DND-41 (cell line): ENCODE data around the gene TTN.

Experiments used
- ATAC-seq: fragments of 200-7000 bp; cut with Tn5 transposase; 3 replicates; pipeline ENCODE4 v1.9.1; 2021; ENCODE audit warnings: low read depth; ENCODE audit not compliant: insufficient read depth
- DNase-seq: peaks from one replicate; pipeline ENCODE4 v3.0.0-alpha.2; 2020
- H2AFZ ChIP-seq: 2 replicates; pipeline ENCODE4 v1.6.0; 2012; ENCODE audit warnings: low read depth, low read length
- H3K27ac ChIP-seq: 2 replicates; pipeline ENCODE4 v1.5.1; 2012; ENCODE audit warnings: low read length, inconsistent platforms
- H3K27me3 ChIP-seq: fragments of 200-600 bp; sonication (generic); 2 replicates; pipeline ENCODE4 v1.6.0; 2012; ENCODE audit warnings: low read length, mild to moderate bottlenecking, inconsistent platforms; ENCODE audit not compliant: insufficient read depth, poor library complexity
- H3K36me3 ChIP-seq: 2 replicates; pipeline ENCODE4 v1.5.1; 2012; ENCODE audit warnings: low read length, inconsistent platforms; ENCODE audit not compliant: insufficient read depth
- H3K4me1 ChIP-seq: 2 replicates; pipeline ENCODE4 v1.5.1; 2012; ENCODE audit warnings: mild to moderate bottlenecking, low read length; ENCODE audit not compliant: insufficient read depth
- H3K4me2 ChIP-seq: 2 replicates; pipeline ENCODE4 v1.6.0; 2012; ENCODE audit warnings: mild to moderate bottlenecking, moderate library complexity, low read length, inconsistent platforms; ENCODE audit not compliant: insufficient read depth
- H3K4me3 ChIP-seq, 2 experiments: fragments of 200-600 bp in 1 of 2; shearing (Covaris generic) in 1 of 2; 2 replicates each; pipeline ENCODE4 v1.5.1; 2012 to 2016; ENCODE audit warnings: inconsistent platforms in 2 of 2, low read length in 2 of 2, mild to moderate bottlenecking in 2 of 2, low read depth in 1 of 2, moderate library complexity in 1 of 2
- H3K79me2 ChIP-seq: 2 replicates; pipeline ENCODE4 v1.6.0; 2012; ENCODE audit warnings: low read length, inconsistent platforms; ENCODE audit not compliant: insufficient read depth
- H3K9ac ChIP-seq: 2 replicates; pipeline ENCODE4 v1.6.0; 2012; ENCODE audit warnings: low read depth, mild to moderate bottlenecking, inconsistent platforms, low read length, moderate library complexity
- H3K9me3 ChIP-seq: 2 replicates; pipeline ENCODE4 v1.5.1; 2012; ENCODE audit warnings: low read length, moderate library complexity, mild to moderate bottlenecking, inconsistent platforms; ENCODE audit not compliant: insufficient read depth, severe bottlenecking
- H4K20me1 ChIP-seq: 2 replicates; pipeline ENCODE4 v1.6.0; 2012; ENCODE audit warnings: low read length; ENCODE audit not compliant: insufficient read depth
- CTCF ChIP-seq: IDR thresholded peaks from 2 replicates; pipeline ENCODE4 v1.5.1; 2012; ENCODE audit warnings: borderline replicate concordance, low read length, moderate library complexity, mild to moderate bottlenecking; ENCODE audit not compliant: poor library complexity, severe bottlenecking; ENCODE audit errors: extremely low read depth
- EZH2 ChIP-seq: IDR thresholded peaks from 3 replicates; pipeline ENCODE4 v1.6.1; 2012; ENCODE audit warnings: borderline replicate concordance, low read depth, mild to moderate bottlenecking, moderate library complexity, low read length, inconsistent platforms; ENCODE audit not compliant: severe bottlenecking

The TTN gene

GRCh38 chr2:178732913-178733312 is 74.3 kb downstream of the TTN start:
- H4K20me1 ChIP-seq, result no peaks in the 10 kb centered on the region
- no peaks in the 10 kb centered on the region for H3K36me3 ChIP-seq
- ATAC-seq (no peak), DNase-seq (no peak)
- no peak overlapping the region for H3K4me3 ChIP-seq
- no peak overlapping the region for H3K4me2 ChIP-seq
- no peak overlapping the region for H3K9ac ChIP-seq
- no peaks in the 10 kb centered on the region for H3K79me2 ChIP-seq
- TF ChIP-seq EZH2, result no peak
- H3K27me3 ChIP-seq, result peaks cover 4% of the 10 kb centered on the region
- no peak overlapping the region for H2AFZ ChIP-seq
- no peak overlapping the region for H3K27ac ChIP-seq
- H3K9me3 ChIP-seq, result no peaks in the 10 kb centered on the region
- H3K4me1 ChIP-seq, result no peaks in the 10 kb centered on the region

GRCh38 chr2:178731300-178731699 is 75.9 kb downstream of the TTN start:
- Histone ChIP-seq H3K4me3 (no peak overlapping the region), H3K9me3 (no peaks in the 10 kb centered on the region), H3K4me1 (no peaks in the 10 kb centered on the region), H3K79me2 (no peaks in the 10 kb centered on the region), H3K36me3 (no peaks in the 10 kb centered on the region), H4K20me1 (no peaks in the 10 kb centered on the region), H3K9ac (no peak overlapping the region), H3K4me2 (no peak overlapping the region), H3K27ac (no peak overlapping the region), H3K27me3 (peaks cover 4% of the 10 kb centered on the region), H2AFZ (no peak overlapping the region)
- TF ChIP-seq CTCF (no peak), EZH2 (no peak)
- ATAC-seq (no peak), DNase-seq (no peak)

- H3K4me1 ChIP-seq, result no peaks in the 10 kb centered on the region
- TF ChIP-seq EZH2 (no peak), CTCF (no peak)
- peaks cover 4% of the 10 kb centered on the region for H3K27me3 ChIP-seq
- no peaks in the 10 kb centered on the region for H4K20me1 ChIP-seq
- H3K4me3 ChIP-seq, result no peak overlapping the region
- H2AFZ ChIP-seq, result no peak overlapping the region
- no peaks in the 10 kb centered on the region for H3K36me3 ChIP-seq
- ATAC-seq, result no peak
- DNase-seq, result no peak
- no peak overlapping the region for H3K9ac ChIP-seq
- H3K9me3 ChIP-seq, result no peaks in the 10 kb centered on the region
- H3K79me2 ChIP-seq, result no peaks in the 10 kb centered on the region
- no peak overlapping the region for H3K27ac ChIP-seq
- H3K4me2 ChIP-seq, result no peak overlapping the region
Measured at GRCh38 chr2:178730049-178730448, 77.2 kb downstream of the TTN start.

GRCh38 chr2:178723786-178724346 is 83.4 kb downstream of the TTN start:
- no peaks in the 10 kb centered on the region for H4K20me1 ChIP-seq
- H3K9ac ChIP-seq, result no peak overlapping the region
- no peaks in the 10 kb centered on the region for H3K36me3 ChIP-seq
- no peak overlapping the region for H3K27ac ChIP-seq
- no peak for DNase-seq
- no peak for ATAC-seq
- H3K4me3 ChIP-seq, result no peak overlapping the region
- peaks cover 13% of the 10 kb centered on the region for H3K27me3 ChIP-seq
- TF ChIP-seq CTCF (no peak), EZH2 (no peak)
- no peak overlapping the region for H3K4me2 ChIP-seq
- H2AFZ ChIP-seq, result no peak overlapping the region
- no peaks in the 10 kb centered on the region for H3K9me3 ChIP-seq
- H3K4me1 ChIP-seq, result no peaks in the 10 kb centered on the region
- no peaks in the 10 kb centered on the region for H3K79me2 ChIP-seq
